HCT116 (cell line): ENCODE measurements around the gene GATA3. TPM values are rescaled to one million over a fixed set of nuclear protein-coding genes. Genes with fewer than 3 reads are reported as not detected.

Source experiments
- ATAC-seq: fragments of 200-7000 bp; cut with Tn5 transposase; 2 replicates; pipeline ENCODE4 v1.9.1; 2020; ENCODE audit warnings: mild to moderate bottlenecking, moderate library complexity
- BruUV-seq: library from RNA; stranded (reverse); fragments of 400-500 nt; replicated peaks from 2 replicates; lab custom pipeline; 2021; lab: Mats Ljungman, UMichigan
- CTCF ChIA-PET: fragments of 300-600 bp; sonication (Branson Sonifier 250); formaldehyde crosslinking; loops from one replicate; lab custom pipeline; 2021; ENCODE audit warnings: antibody characterized with exemption; lab: Charles Lee
- POLR2A ChIA-PET: fragments of 300-600, 350-600 bp; sonication (Branson Sonifier 250); formaldehyde crosslinking; loops from one replicate; lab custom pipeline; 2021; ENCODE audit warnings: antibody characterized with exemption; lab: Charles Lee
- RAD21 ChIA-PET, 2 experiments: fragments of 300-600 bp; sonication (Branson Sonifier 250); formaldehyde crosslinking; loops; one replicate each; lab custom pipeline; 2023; ENCODE audit warnings: low total read pairs in 2 of 2; ENCODE audit not compliant: uncharacterized antibody in 2 of 2, unreplicated experiment in 2 of 2, low non-redundant PET in 1 of 2; lab: Charles Lee
- DNase-seq: peaks from one replicate; pipeline ENCODE4 v3.0.0-alpha.2; 2010; ENCODE audit warnings: low read depth, low spot score
- H2AFZ ChIP-seq: fragments of 200-600 bp; shearing (Covaris generic), sonication (generic); 2 replicates; pipeline ENCODE4 v1.6.1; 2017; ENCODE audit warnings: low read depth, mixed run types, mixed read lengths, antibody characterized with exemption, low read length; ENCODE audit not compliant: poor library complexity, severe bottlenecking
- H3K27ac ChIP-seq: 2 replicates; pipeline ENCODE4 v1.5.1; 2012; ENCODE audit warnings: low read depth, low read length
- H3K27me3 ChIP-seq: fragments of 200-600 bp; sonication (generic); 2 replicates; pipeline ENCODE4 v1.6.1; 2016; ENCODE audit warnings: mixed run types, low read length, mixed read lengths; ENCODE audit not compliant: insufficient read depth
- H3K36me3 ChIP-seq, 2 experiments: fragments of 200-500 bp in 1 of 2; fragments of 200-600 bp in 1 of 2; sonication (Bioruptor generic) in 1 of 2; sonication (generic) in 1 of 2; 2 replicates each; pipeline versions ENCODE4 v1.5.1 to v1.6.1; 2014 to 2016; ENCODE audit warnings: low read length in 2 of 2, inconsistent platforms in 1 of 2, mixed read lengths in 1 of 2, mixed run types in 1 of 2; ENCODE audit not compliant: insufficient read depth in 2 of 2, control insufficient read depth in 1 of 2
- H3K4me1 ChIP-seq, 2 experiments: fragments of 200-600 bp in 1 of 2; sonication (generic) in 1 of 2; 2 replicates each; pipeline versions ENCODE4 v1.5.1 to v1.6.1; 2012 to 2017; ENCODE audit warnings: low read length in 2 of 2, inconsistent platforms in 1 of 2, mild to moderate bottlenecking in 1 of 2, mixed read lengths in 1 of 2, mixed run types in 1 of 2, moderate library complexity in 1 of 2; ENCODE audit not compliant: insufficient read depth in 2 of 2, control insufficient read depth in 1 of 2
- H3K4me2 ChIP-seq: fragments of 200-600 bp; sonication (generic); 2 replicates; pipeline ENCODE4 v1.6.1; 2017; ENCODE audit warnings: mixed run types, low read length, mixed read lengths
- H3K4me3 ChIP-seq, 2 experiments: fragments of 200-600 bp in 1 of 2; sonication (generic) in 1 of 2; replicated peaks in 1 of 2; 2 replicates each; pipeline ENCODE4 v1.5.1; 2011 to 2016; ENCODE audit warnings: low read length in 2 of 2, control low read depth in 1 of 2, low read depth in 1 of 2, mild to moderate bottlenecking in 1 of 2, mixed read lengths in 1 of 2, mixed run types in 1 of 2
- H3K79me2 ChIP-seq: fragments of 200-600 bp; sonication (generic); 2 replicates; pipeline ENCODE4 v1.6.1; 2017; ENCODE audit warnings: mild to moderate bottlenecking, mixed run types, low read length, moderate library complexity, mixed read lengths; ENCODE audit not compliant: insufficient read depth
- H3K9ac ChIP-seq: fragments of 200-600 bp; sonication (generic); 2 replicates; pipeline ENCODE4 v1.6.1; 2016; ENCODE audit warnings: low read length, mixed read lengths
- H3K9me2 ChIP-seq: fragments of 200-600 bp; sonication (generic), shearing (Covaris generic); 2 replicates; pipeline ENCODE4 v1.6.1; 2017; ENCODE audit warnings: mixed run types, mild to moderate bottlenecking, moderate library complexity; ENCODE audit not compliant: insufficient read depth
- H3K9me3 ChIP-seq, 2 experiments: fragments of 200-500 bp in 1 of 2; fragments of 200-600 bp in 1 of 2; sonication (Bioruptor generic) in 1 of 2; sonication (generic) in 1 of 2; 2 replicates each; pipeline ENCODE4 v1.6.1; 2014 to 2017; ENCODE audit warnings: low read length in 2 of 2, mixed read lengths in 2 of 2, inconsistent platforms in 1 of 2, low read depth in 1 of 2, mild to moderate bottlenecking in 1 of 2, mixed run types in 1 of 2, moderate library complexity in 1 of 2; ENCODE audit not compliant: control insufficient read depth in 1 of 2, insufficient read depth in 1 of 2
- H4K20me1 ChIP-seq: fragments of 200-600 bp; sonication (generic), shearing (Covaris generic); 2 replicates; pipeline ENCODE4 v1.6.1; 2017; ENCODE audit warnings: mixed run types, mild to moderate bottlenecking, moderate library complexity; ENCODE audit not compliant: insufficient read depth
- CEBPB ChIP-seq: IDR thresholded peaks from 2 replicates; pipeline ENCODE4 v1.6.1; 2012; ENCODE audit warnings: low read depth
- EZH2 ChIP-seq: fragments of 200-600 bp; sonication (generic); IDR thresholded peaks from 2 replicates; pipeline ENCODE4 v1.6.1; 2017; ENCODE audit warnings: antibody characterized with exemption, mixed run types
- EZH2phosphoT487 ChIP-seq: fragments of 200-600 bp; IDR thresholded peaks from 2 replicates; pipeline ENCODE4 v1.6.1; 2018; ENCODE audit warnings: antibody characterized with exemption, borderline replicate concordance
- FOSL1 ChIP-seq: IDR thresholded peaks from 2 replicates; pipeline ENCODE4 v1.6.1; 2012; ENCODE audit warnings: low read depth
- JUND ChIP-seq: IDR thresholded peaks from 2 replicates; pipeline ENCODE4 v1.6.1; 2012
- SIN3A ChIP-seq: IDR thresholded peaks from 2 replicates; pipeline ENCODE4 v1.6.1; 2012; ENCODE audit warnings: low read depth
- SP1 ChIP-seq: IDR thresholded peaks from 2 replicates; pipeline ENCODE4 v1.6.1; 2012; ENCODE audit warnings: low read depth
- SRF ChIP-seq: IDR thresholded peaks from 2 replicates; pipeline ENCODE4 v1.6.1; 2012; ENCODE audit warnings: low read depth
- YY1 ChIP-seq: IDR thresholded peaks from 2 replicates; pipeline ENCODE4 v1.6.1; 2011; ENCODE audit warnings: low read length, low read depth, moderate library complexity, mild to moderate bottlenecking; ENCODE audit not compliant: insufficient replicate concordance; ENCODE audit errors: extremely low read depth
- ZFX ChIP-seq: fragments of 450-650 bp; IDR thresholded peaks from 2 replicates; pipeline ENCODE4 v1.6.1; 2017
- ZNF274 ChIP-seq: fragments of 200-500 bp; sonication (Bioruptor generic); IDR thresholded peaks from 2 replicates; pipeline ENCODE4 v1.6.1; 2014; ENCODE audit warnings: mild to moderate bottlenecking, low read depth, low read length, inconsistent platforms
- intact Hi-C: fragments of 100-400 bp; cut with micrococcal nuclease; formaldehyde crosslinking; loops from 2 replicates; pipeline ENCODE4 v1.10.0; 2022
- total RNA-seq: library from RNA; stranded (reverse); gene quantifications from one replicate; pipeline ENCODE4 v1.2.1, GENCODE V29; 2021; ENCODE audit not compliant: unreplicated experiment
- TF ChIP-seq, protein P1 (sequence below): IDR thresholded peaks from 2 replicates; pipeline ENCODE4 v1.6.1; 2012; ENCODE audit warnings: low read depth
- TF ChIP-seq, protein P2 (sequence below), 3 experiments: fragments of 200-600 bp in 1 of 3; sonication (generic) in 1 of 3; IDR thresholded peaks in 2 of 3; conservative IDR thresholded peaks in 1 of 3; 2 replicates each; pipeline ENCODE4 v1.5.1; 2012 to 2017; ENCODE audit warnings: low read depth in 2 of 3, low read length in 2 of 3, antibody characterized with exemption in 1 of 3, borderline replicate concordance in 1 of 3, control low read depth in 1 of 3, mild to moderate bottlenecking in 1 of 3, mixed read lengths in 1 of 3, mixed run types in 1 of 3, moderate library complexity in 1 of 3; ENCODE audit not compliant: insufficient read depth in 1 of 3
- TF ChIP-seq, protein P3 (sequence below): IDR thresholded peaks from 2 replicates; pipeline ENCODE4 v1.6.1; 2012

GATA3 gene
- total RNA-seq, 1 experiment from 2014 or later: 2.7 TPM

- POLR2A ChIA-PET: no interaction called here
- no peak for TF ChIP-seq JUND
- TF ChIP-seq ZFX: no peak
- TF ChIP-seq SRF: no peak
- no peak for TF ChIP-seq ZNF274
- Histone ChIP-seq H3K9me2 (no peaks in the 10 kb centered on the region), H3K9ac (no peak overlapping the region), H4K20me1 (no peaks in the 10 kb centered on the region), H3K4me1 (no peaks in the 10 kb centered on the region), H3K36me3 (no peaks in the 10 kb centered on the region), H3K27ac (no peak overlapping the region), H3K79me2 (no peaks in the 10 kb centered on the region), H3K9me3 (no peaks in the 10 kb centered on the region), H3K4me3 (no peak overlapping the region), H3K27me3 (no peaks in the 10 kb centered on the region), H3K4me2 (no peak overlapping the region), H2AFZ (no peak overlapping the region)
- DNase-seq (no peak), ATAC-seq (no peak)
- RAD21 ChIA-PET: no interaction called here
- no TSS peak for BruUV-seq
- CTCF ChIA-PET: no interaction called here
- intact Hi-C loops: no loop called here
Measured at GRCh38 chr10:8023321-8023720, 31.2 kb upstream of the GATA3 start.

GRCh38 chr10:8023851-8024250 is 30.6 kb upstream of the GATA3 start:
- H3K4me1 ChIP-seq: no peaks in the 10 kb centered on the region
- no TSS peak for BruUV-seq
- no peak overlapping the region for H3K9ac ChIP-seq
- DNase-seq: no peak
- ChIA-PET RAD21 (no interaction called here), POLR2A (no interaction called here), CTCF (no interaction called here)
- no peak overlapping the region for H3K4me2 ChIP-seq
- no peak overlapping the region for H3K27ac ChIP-seq
- no peaks in the 10 kb centered on the region for H3K9me2 ChIP-seq
- TF ChIP-seq EZH2phosphoT487 (no peak), ZFX (no peak), SIN3A (no peak), EZH2 (no peak), FOSL1 (no peak), CEBPB (no peak), ZNF274 (no peak), JUND (no peak), YY1 (no peak), SP1 (no peak)
- TF ChIP-seq, protein P1, sequence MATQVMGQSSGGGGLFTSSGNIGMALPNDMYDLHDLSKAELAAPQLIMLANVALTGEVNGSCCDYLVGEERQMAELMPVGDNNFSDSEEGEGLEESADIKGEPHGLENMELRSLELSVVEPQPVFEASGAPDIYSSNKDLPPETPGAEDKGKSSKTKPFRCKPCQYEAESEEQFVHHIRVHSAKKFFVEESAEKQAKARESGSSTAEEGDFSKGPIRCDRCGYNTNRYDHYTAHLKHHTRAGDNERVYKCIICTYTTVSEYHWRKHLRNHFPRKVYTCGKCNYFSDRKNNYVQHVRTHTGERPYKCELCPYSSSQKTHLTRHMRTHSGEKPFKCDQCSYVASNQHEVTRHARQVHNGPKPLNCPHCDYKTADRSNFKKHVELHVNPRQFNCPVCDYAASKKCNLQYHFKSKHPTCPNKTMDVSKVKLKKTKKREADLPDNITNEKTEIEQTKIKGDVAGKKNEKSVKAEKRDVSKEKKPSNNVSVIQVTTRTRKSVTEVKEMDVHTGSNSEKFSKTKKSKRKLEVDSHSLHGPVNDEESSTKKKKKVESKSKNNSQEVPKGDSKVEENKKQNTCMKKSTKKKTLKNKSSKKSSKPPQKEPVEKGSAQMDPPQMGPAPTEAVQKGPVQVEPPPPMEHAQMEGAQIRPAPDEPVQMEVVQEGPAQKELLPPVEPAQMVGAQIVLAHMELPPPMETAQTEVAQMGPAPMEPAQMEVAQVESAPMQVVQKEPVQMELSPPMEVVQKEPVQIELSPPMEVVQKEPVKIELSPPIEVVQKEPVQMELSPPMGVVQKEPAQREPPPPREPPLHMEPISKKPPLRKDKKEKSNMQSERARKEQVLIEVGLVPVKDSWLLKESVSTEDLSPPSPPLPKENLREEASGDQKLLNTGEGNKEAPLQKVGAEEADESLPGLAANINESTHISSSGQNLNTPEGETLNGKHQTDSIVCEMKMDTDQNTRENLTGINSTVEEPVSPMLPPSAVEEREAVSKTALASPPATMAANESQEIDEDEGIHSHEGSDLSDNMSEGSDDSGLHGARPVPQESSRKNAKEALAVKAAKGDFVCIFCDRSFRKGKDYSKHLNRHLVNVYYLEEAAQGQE: no peak
- TF ChIP-seq, protein P2, sequence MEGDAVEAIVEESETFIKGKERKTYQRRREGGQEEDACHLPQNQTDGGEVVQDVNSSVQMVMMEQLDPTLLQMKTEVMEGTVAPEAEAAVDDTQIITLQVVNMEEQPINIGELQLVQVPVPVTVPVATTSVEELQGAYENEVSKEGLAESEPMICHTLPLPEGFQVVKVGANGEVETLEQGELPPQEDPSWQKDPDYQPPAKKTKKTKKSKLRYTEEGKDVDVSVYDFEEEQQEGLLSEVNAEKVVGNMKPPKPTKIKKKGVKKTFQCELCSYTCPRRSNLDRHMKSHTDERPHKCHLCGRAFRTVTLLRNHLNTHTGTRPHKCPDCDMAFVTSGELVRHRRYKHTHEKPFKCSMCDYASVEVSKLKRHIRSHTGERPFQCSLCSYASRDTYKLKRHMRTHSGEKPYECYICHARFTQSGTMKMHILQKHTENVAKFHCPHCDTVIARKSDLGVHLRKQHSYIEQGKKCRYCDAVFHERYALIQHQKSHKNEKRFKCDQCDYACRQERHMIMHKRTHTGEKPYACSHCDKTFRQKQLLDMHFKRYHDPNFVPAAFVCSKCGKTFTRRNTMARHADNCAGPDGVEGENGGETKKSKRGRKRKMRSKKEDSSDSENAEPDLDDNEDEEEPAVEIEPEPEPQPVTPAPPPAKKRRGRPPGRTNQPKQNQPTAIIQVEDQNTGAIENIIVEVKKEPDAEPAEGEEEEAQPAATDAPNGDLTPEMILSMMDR (IDR thresholded peaks at IDR 0.05 in 2 of 3, conservative IDR thresholded peaks at IDR 0.05 in 1 of 3; ENCODE audit: borderline replicate concordance in 1 of 3, insufficient read depth in 1 of 3, low read depth in 2 of 3, low read length in 2 of 3): no peak
- TF ChIP-seq, protein P3, sequence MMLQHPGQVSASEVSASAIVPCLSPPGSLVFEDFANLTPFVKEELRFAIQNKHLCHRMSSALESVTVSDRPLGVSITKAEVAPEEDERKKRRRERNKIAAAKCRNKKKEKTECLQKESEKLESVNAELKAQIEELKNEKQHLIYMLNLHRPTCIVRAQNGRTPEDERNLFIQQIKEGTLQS: no peak
- no peaks in the 10 kb centered on the region for H3K27me3 ChIP-seq
- no peak overlapping the region for H2AFZ ChIP-seq
- no peak for ATAC-seq
- no peaks in the 10 kb centered on the region for H3K9me3 ChIP-seq
- intact Hi-C loops: no loop called here
- no peaks in the 10 kb centered on the region for H4K20me1 ChIP-seq
- H3K4me3 ChIP-seq: no peak overlapping the region
- no peaks in the 10 kb centered on the region for H3K79me2 ChIP-seq
- no peaks in the 10 kb centered on the region for H3K36me3 ChIP-seq
